ENCODE measurements around the gene FAF1.

DNA sequence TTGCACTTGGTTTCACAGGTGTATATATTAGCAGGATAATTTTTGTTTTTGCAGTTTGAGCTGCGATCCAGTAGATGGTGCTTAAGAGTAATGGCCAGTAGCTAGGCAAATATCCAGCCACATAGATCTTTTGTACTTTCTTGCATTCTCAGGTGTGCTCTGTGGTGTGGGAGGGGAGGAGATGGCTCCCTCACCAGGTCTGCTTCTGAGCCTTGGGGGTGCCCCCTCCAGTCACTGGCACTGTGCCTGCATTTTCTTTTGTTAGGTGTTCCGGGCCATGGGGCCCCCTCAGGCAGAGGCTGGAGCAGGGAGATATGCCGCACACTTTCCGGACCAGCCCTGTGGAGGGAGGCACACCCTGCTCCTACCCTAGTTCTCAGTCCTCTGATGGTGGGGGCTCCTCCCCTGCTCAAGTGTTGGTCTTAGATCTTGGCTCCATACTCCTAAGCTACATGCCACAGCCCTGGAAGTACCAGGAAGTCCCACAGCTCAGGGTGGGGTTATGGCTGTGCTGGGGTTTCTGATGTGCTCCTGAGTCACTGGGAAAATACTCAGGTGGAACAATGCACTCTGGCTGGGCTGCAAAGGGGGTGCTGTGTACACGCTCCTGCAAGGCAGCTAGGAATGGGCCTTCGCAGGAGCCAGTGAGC, 339.3 kb downstream of the FAF1 start:
- no peak for TF ChIP-seq POLR2A (IDR thresholded peaks at IDR 0.05)
- TF ChIP-seq, protein P1, sequence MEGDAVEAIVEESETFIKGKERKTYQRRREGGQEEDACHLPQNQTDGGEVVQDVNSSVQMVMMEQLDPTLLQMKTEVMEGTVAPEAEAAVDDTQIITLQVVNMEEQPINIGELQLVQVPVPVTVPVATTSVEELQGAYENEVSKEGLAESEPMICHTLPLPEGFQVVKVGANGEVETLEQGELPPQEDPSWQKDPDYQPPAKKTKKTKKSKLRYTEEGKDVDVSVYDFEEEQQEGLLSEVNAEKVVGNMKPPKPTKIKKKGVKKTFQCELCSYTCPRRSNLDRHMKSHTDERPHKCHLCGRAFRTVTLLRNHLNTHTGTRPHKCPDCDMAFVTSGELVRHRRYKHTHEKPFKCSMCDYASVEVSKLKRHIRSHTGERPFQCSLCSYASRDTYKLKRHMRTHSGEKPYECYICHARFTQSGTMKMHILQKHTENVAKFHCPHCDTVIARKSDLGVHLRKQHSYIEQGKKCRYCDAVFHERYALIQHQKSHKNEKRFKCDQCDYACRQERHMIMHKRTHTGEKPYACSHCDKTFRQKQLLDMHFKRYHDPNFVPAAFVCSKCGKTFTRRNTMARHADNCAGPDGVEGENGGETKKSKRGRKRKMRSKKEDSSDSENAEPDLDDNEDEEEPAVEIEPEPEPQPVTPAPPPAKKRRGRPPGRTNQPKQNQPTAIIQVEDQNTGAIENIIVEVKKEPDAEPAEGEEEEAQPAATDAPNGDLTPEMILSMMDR (IDR thresholded peaks at IDR 0.05) = peak in 5 of 6 experiments; percentile 22 to 69 (median 46)

All from esophagus squamous epithelium (tissue), 4 donors.